T-helper 9 cell (primary cell): ENCODE results near the gene SHC1.
A peak's percentile ranks its signal among the peaks of the same experiment; 100 is the strongest.

Experiments used
- DNase-seq: peaks from one replicate; pipeline ENCODE4 v3.0.0-alpha.2; 2020

The SHC1 gene

GRCh38 chr1:154956544-154956941 lies 14.0 kb downstream of the SHC1 start:
- DNase-seq: no peak

- DNase-seq: peak; percentile 60
Measured at GRCh38 chr1:154955718-154956543, 14.6 kb downstream of the SHC1 start, which contains the start of gene PBXIP1. Gene PBXIP1 (minus strand): TSS chr1:154956099. CDS start chr1:154953721, 2,378 bp downstream.

GRCh38 chr1:154955039-154955717 lies 15.4 kb downstream of the SHC1 start:
- DNase-seq: peak; percentile 90

GRCh38 chr1:154954541-154954940 lies 16.0 kb downstream of the SHC1 start:
- DNase-seq: no peak

- no peak for DNase-seq
Measured at GRCh38 chr1:154953611-154954038, 16.9 kb downstream of the SHC1 start.

GRCh38 chr1:154952664-154953063 lies 17.9 kb downstream of the SHC1 start:
- no peak for DNase-seq

- DNase-seq: peak; percentile 62
Measured at GRCh38 chr1:154951901-154952657, 18.5 kb downstream of the SHC1 start.

GRCh38 chr1:154948079-154948478 lies 22.5 kb downstream of the SHC1 start:
- DNase-seq: no peak

GRCh38 chr1:154945962-154946850 lies 24.3 kb downstream of the SHC1 start:
- no peak for DNase-seq

- DNase-seq: no peak
Measured at GRCh38 chr1:154945160-154945961, 25.2 kb downstream of the SHC1 start.

- DNase-seq: no peak
Measured at GRCh38 chr1:154944401-154945159, 26.0 kb downstream of the SHC1 start.

GRCh38 chr1:154943649-154944400 lies 26.7 kb downstream of the SHC1 start:
- DNase-seq: no peak

- DNase-seq: no peak
Measured at GRCh38 chr1:154941333-154942013, 29.1 kb downstream of the SHC1 start.

- no peak for DNase-seq
Measured at GRCh38 chr1:154940651-154941194, 29.8 kb downstream of the SHC1 start.

- DNase-seq: no peak
Measured at GRCh38 chr1:154940213-154940560, 30.4 kb downstream of the SHC1 start.

- DNase-seq: no peak
Measured at GRCh38 chr1:154938604-154939399, 31.7 kb downstream of the SHC1 start.

GRCh38 chr1:154937988-154938386 lies 32.6 kb downstream of the SHC1 start:
- no peak for DNase-seq
